ENCODE measurements around the gene GTPBP8.
"Not testable (repeated sequence)": the region's sequence is repeated elsewhere in the genome, so short reads cannot be mapped to it uniquely, and the experiment has no call there.

Gene GTPBP8

GRCh38 chr3:113000691-113001090 lies 9.9 kb downstream of the GTPBP8 start:
- DNase-seq (ENCODE audit: low spot score) = no peak

DNA sequence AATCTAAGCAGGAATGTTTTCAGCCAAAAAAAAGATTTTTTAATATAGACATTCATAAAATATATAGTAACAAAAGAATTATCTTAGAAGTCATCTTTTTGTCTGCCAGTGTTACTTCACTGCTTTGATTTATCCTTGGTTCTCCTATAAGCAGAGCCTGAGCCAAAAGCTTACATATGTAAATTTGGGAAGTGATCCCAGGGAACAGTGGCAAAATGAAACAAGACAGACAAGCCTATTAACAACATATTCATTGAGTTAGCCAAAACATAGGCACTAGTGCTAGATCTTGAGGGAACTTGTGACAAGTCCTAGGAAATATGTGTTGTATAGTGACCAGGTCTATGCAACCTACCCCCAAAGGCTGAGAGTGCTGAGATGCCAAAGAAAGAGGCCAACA lies 11.3 kb downstream of the GTPBP8 start:
- DNase-seq (ENCODE audit: low spot score) = no peak

GRCh38 chr3:113002679-113003078 lies 11.9 kb downstream of the GTPBP8 start:
- peak; percentile 53 for DNase-seq (ENCODE audit: low spot score)

GRCh38 chr3:113005611-113006010 lies 14.8 kb downstream of the GTPBP8 start:
- no peak for DNase-seq (ENCODE audit: low spot score)

- no peak for DNase-seq (ENCODE audit: low spot score)
Measured at GRCh38 chr3:113006359-113007056, 15.7 kb downstream of the GTPBP8 start.

- DNase-seq (ENCODE audit: low spot score) = no peak
Measured at GRCh38 chr3:113008117-113008516, 17.3 kb downstream of the GTPBP8 start.

- no peak for DNase-seq (ENCODE audit: low spot score)
Measured at GRCh38 chr3:113013593-113013992, 22.8 kb downstream of the GTPBP8 start.

DNA sequence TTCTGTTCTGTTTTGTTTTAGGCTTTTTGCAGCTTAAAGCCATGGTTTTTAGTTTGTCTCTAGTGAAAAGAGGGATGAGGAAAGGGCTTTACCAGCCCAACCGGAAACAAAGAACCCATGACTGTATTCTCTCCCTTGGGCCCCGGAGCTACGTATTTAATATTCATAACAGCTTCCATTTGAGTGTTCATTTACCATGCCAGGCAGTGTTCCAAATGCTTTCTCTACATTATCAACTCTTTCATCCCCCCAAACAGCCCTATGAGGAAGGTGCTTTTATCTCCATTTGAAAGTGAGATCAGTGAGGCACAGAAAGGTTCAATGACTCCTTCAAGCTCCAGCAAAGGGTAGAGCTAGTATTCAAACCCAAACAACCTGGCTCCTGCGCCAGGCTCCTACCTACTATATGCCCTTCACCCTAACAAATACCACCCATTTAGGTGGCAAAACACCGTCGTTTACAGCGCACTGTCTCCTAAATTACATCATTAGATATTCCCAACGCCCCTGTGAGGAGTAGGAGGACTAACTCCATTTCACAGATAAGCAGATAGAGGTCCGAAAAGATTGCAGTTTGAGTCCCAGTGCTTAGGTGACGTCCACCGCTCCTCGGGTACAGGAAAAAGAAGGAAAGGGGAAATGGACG lies 27.9 kb downstream of the GTPBP8 start:
- DNase-seq (ENCODE audit: low spot score) = no peak

DNA sequence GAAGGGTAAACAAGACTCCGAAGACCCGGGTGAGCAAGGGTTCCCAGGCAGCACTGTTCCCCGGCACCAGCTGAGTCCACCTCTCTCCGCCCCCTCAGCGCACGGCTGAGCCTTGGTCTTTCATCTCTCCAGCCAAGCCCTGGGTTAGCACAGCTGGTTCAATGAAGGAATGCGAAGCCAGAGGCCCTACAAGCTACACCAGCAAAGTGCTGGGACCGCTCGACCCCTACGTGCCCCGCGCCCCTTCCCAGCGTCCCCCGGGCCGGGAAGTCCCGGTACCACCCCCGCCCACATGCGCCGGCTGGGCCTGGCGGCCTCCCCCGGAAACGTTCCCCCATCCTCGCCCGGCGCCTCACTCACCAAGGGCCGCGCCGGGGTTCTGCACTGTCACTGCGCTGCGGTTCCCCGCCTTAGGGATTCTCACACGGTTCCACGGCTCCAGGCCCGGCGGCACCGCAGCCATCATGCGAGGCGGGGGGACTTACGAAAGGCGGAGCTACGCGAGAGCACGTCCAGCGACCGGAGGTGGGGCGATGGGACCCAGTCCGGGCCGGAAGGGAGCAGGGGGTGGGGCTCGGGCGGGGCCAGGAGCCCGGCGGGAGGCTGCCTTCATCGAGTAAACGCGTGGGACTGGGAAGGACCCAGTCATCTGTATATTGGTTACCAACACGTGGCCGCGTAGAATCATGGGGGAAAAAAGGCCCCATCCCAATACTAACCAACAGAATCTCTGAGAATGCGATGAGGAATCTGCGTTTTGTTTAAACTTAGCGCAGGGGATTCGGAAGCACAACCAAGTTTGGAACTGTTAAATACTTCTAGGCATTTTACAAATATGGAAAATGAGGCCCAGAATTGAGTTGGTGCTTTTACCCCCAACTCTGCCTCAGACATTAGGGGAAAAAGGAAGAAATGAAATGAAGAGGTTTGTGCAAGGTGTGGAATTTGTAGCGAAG lies 28.7 kb downstream of the GTPBP8 start:
- peak; percentile 70 for DNase-seq (ENCODE audit: low spot score)

- no peak for DNase-seq (ENCODE audit: low spot score)
Measured at GRCh38 chr3:113021471-113021870, 30.7 kb downstream of the GTPBP8 start.

- no peak for DNase-seq (ENCODE audit: low spot score)
Measured at GRCh38 chr3:113034011-113034410, 43.2 kb downstream of the GTPBP8 start.

- peak; percentile 46 for DNase-seq (ENCODE audit: low spot score)
Measured at GRCh38 chr3:113035387-113035982, 44.7 kb downstream of the GTPBP8 start.

GRCh38 chr3:113038328-113038727 lies 47.5 kb downstream of the GTPBP8 start:
- no peak for DNase-seq (ENCODE audit: low spot score)

DNA sequence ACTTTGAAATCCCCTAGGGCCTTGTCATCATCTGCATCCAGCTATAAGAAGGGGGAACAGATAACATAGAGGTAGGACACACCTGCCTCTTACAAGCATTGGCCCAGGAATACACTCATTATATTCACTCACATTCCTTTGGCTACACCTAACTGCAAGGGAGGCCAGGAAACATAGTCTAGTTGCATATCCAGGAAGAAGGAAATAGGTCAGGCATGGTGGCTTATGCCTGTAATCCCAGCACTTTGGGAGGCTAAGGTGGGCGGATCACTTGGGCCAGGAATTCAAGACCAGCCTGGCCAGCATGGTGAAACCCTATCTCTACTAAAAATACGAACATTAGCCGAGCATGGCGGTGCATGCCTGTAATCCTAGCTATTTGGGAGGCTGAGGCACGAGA lies 48.8 kb downstream of the GTPBP8 start:
- no peak for DNase-seq (ENCODE audit: low spot score)

DNA sequence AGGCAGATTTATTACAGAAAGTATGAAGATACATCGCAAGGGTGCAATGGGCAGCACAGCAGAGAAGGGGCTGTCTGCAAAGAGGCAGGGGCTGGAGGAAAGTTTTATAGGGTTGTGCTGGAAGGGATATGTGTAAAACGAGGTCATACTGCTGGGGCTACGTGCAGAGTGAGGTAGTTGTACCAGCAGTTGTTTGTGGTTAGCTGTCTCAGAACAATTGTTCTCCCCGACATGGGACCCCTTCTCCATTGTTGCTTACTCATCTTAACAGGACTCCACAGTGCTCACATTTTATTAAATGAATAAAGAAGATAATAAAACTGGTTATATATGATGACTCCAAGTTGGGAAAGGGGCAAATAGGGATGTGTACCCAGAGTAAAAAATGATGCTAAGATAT lies 49.4 kb downstream of the GTPBP8 start:
- no peak for DNase-seq (ENCODE audit: low spot score)

- no peak for DNase-seq (ENCODE audit: low spot score)
Measured at GRCh38 chr3:113043686-113044085, 52.9 kb downstream of the GTPBP8 start.

DNA sequence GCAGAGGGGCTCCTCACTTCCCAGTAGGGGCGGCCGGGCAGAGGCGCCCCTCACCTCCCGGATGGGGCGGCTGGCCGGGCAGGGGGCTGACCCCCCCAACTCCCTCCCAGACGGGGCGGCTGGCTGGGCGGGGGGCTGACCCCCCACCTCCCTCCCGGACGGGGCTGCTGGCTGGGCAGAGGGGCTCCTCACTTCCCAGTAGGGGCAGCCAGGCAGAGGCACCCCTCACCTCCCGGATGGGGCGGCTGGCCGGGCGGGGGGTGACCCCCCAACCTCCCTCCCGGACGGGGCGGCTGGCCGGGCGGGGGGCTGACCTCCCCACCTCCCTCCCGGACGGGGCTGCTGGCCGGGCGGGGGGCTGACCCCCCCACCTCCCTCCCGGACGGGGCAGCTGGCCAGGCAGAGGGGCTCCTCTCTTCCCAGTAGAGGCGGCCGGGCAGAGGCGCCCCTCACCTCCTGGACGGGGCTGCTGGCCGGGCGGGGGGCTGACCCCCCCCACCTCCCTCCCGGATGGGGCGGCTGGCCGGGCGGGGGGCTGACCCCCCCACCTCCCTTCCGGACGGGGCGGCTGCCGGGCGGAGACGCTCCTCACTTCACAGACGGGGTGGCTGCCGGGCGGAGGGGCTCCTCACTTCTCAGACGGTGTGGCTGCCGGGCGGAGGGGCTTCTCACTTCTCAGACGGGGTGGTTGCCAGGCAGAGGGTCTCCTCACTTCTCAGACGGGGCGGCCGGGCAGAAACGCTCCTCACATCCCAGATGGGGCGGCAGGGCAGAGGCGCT lies 55.6 kb downstream of the GTPBP8 start:
- not testable (repeated sequence) for DNase-seq (ENCODE audit: low spot score)

DNA sequence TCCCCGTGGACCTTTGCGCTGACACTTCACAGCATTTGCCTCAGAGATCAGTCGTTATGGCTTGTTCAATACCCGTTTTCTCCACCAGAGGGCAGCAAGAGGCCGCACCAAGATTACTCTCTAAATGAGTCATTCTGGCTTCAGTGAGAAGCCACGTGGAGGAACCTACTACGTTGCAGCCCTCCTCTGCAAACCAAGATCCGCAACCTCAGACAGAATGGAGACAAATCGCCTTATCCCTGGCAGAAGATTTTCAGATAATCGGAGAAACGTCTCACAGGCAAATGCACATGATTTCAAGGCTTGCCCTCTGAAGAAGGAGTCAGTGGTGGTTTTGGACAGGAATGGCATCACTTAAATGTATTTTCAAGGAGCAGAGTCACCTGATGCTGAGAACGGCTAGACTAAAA lies 60.5 kb downstream of the GTPBP8 start:
- peak; percentile 82 for DNase-seq (ENCODE audit: low spot score)
